GM12878 (cell line): ENCODE measurements around the gene SVEP1. TPM values are rescaled to one million over a fixed set of nuclear protein-coding genes. Genes with fewer than 3 reads are reported as not detected.

Source experiments
- ATAC-seq: fragments of 200-7000 bp; cut with Tn5 transposase; 3 replicates; pipeline ENCODE4 v1.9.1; 2020; ENCODE audit warnings: mild to moderate bottlenecking, moderate library complexity
- BruUV-seq: library from RNA; stranded (reverse); fragments of 400-500 nt; replicated peaks from 2 replicates; lab custom pipeline; 2021; lab: Mats Ljungman, UMichigan
- CTCF ChIA-PET: fragments of 300-600 bp; sonication (Branson Sonifier 250); formaldehyde crosslinking; extraction: SDS; loops from one replicate; lab custom pipeline; 2021; ENCODE audit warnings: inconsistent platforms; lab: Yijun Ruan, JAX
- POLR2A ChIA-PET: fragments of 350-600 bp; formaldehyde crosslinking; extraction: SDS; loops from one replicate; lab custom pipeline; 2021; ENCODE audit warnings: inconsistent platforms; lab: Charles Lee
- RAD21 ChIA-PET: fragments of 300-600 bp; sonication (Branson Sonifier 250); formaldehyde crosslinking; loops from one replicate; lab custom pipeline; 2023; ENCODE audit warnings: antibody characterized with exemption; ENCODE audit not compliant: unreplicated experiment; lab: Charles Lee
- SMC1A ChIA-PET: fragments of 300-600 bp; sonication (Branson Sonifier 250); formaldehyde crosslinking; loops from one replicate; lab custom pipeline; 2023; ENCODE audit not compliant: unreplicated experiment, uncharacterized antibody; lab: Charles Lee
- DNase-seq: peaks from one replicate; pipeline ENCODE4 v3.0.0-alpha.2; 2011; ENCODE audit warnings: low read depth, low spot score
- FAIRE-seq: peaks from 3 replicates; lab custom pipeline; 2011; peaks lifted over from hg19 to GRCh38; lab: Jason Lieb, UNC
- H2AFZ ChIP-seq: 2 replicates; pipeline ENCODE4 v1.6.0; 2011; ENCODE audit warnings: low read depth, low read length, control low read depth; ENCODE audit not compliant: control insufficient read depth
- H3K27ac ChIP-seq: 2 replicates; pipeline ENCODE4 v1.5.1; 2011; ENCODE audit warnings: control low read depth; ENCODE audit not compliant: control insufficient read depth, insufficient read depth
- H3K27me3 ChIP-seq, 2 experiments: replicated peaks in 1 of 2; 2 replicates each; pipeline versions ENCODE4 v1.6.0 to v1.6.1; 2011; ENCODE audit warnings: low read length in 1 of 2; ENCODE audit not compliant: control insufficient read depth in 2 of 2, insufficient read depth in 2 of 2
- H3K36me3 ChIP-seq, 2 experiments: 2 replicates each; pipeline ENCODE4 v1.5.1; 2011; ENCODE audit warnings: low read length in 1 of 2; ENCODE audit not compliant: control insufficient read depth in 2 of 2, insufficient read depth in 2 of 2
- H3K4me1 ChIP-seq: 2 replicates; pipeline ENCODE4 v1.6.1; 2011; ENCODE audit warnings: mild to moderate bottlenecking, low read length, moderate library complexity, mixed read lengths; ENCODE audit not compliant: control insufficient read depth, insufficient read depth
- H3K4me2 ChIP-seq: 2 replicates; pipeline ENCODE4 v1.6.0; 2011; ENCODE audit warnings: control low read depth; ENCODE audit not compliant: control insufficient read depth, insufficient read depth
- H3K4me3 ChIP-seq: fragments of 200-600 bp; sonication (generic); 2 replicates; pipeline ENCODE4 v1.5.1; 2016
- H3K79me2 ChIP-seq: 2 replicates; pipeline ENCODE4 v1.6.0; 2011; ENCODE audit warnings: low read length; ENCODE audit not compliant: control insufficient read depth, insufficient read depth
- H3K9ac ChIP-seq: 2 replicates; pipeline ENCODE4 v1.8.0; 2011; ENCODE audit warnings: low read length, control low read depth, mixed read lengths; ENCODE audit not compliant: control insufficient read depth, insufficient read depth
- H3K9me3 ChIP-seq: replicated peaks from 3 replicates; pipeline ENCODE4 v1.5.1; 2011; ENCODE audit warnings: mild to moderate bottlenecking, low read length; ENCODE audit not compliant: control insufficient read depth, insufficient read depth
- H4K20me1 ChIP-seq: 2 replicates; pipeline ENCODE4 v1.6.0; 2011; ENCODE audit not compliant: control insufficient read depth, insufficient read depth
- BRCA1 ChIP-seq: IDR thresholded peaks from 2 replicates; pipeline ENCODE4 v1.6.1; 2011; ENCODE audit warnings: low read depth, low read length, improper control_type of control experiment
- DPF2 ChIP-seq: fragments of 450-650 bp; IDR thresholded peaks from 2 replicates; pipeline ENCODE4 v1.6.1; 2017; ENCODE audit warnings: mild to moderate bottlenecking
- E2F8 ChIP-seq: fragments of 450-650 bp; IDR thresholded peaks from 2 replicates; pipeline ENCODE4 v1.6.1; 2018; ENCODE audit warnings: mild to moderate bottlenecking, low read depth, moderate library complexity; ENCODE audit not compliant: partially characterized antibody
- IRF5 ChIP-seq: fragments of 450-650 bp; IDR thresholded peaks from 2 replicates; pipeline ENCODE4 v1.6.1; 2017; ENCODE audit warnings: borderline replicate concordance
- NFIC ChIP-seq: IDR thresholded peaks from 2 replicates; pipeline ENCODE4 v1.6.1; 2012; ENCODE audit warnings: low read depth, mild to moderate bottlenecking, inconsistent platforms, low read length, moderate library complexity
- PKNOX1 ChIP-seq: fragments of 450-650 bp; IDR thresholded peaks from 2 replicates; pipeline ENCODE4 v1.6.1; 2016; ENCODE audit warnings: mild to moderate bottlenecking
- RUNX3 ChIP-seq: IDR thresholded peaks from 2 replicates; pipeline ENCODE4 v1.6.1; 2012; ENCODE audit warnings: low read length, inconsistent platforms
- SREBF1 ChIP-seq: IDR thresholded peaks from 2 replicates; pipeline ENCODE4 v1.6.1; 2012; ENCODE audit warnings: mild to moderate bottlenecking, low read length
- ZBTB40 ChIP-seq: fragments of 450-650 bp; IDR thresholded peaks from 2 replicates; pipeline ENCODE4 v1.6.1; 2016; ENCODE audit warnings: mild to moderate bottlenecking, moderate library complexity, borderline replicate concordance
- ZNF687 ChIP-seq: fragments of 450-650 bp; IDR thresholded peaks from 2 replicates; pipeline ENCODE4 v1.6.1; 2017; ENCODE audit warnings: mild to moderate bottlenecking, moderate library complexity
- ZZZ3 ChIP-seq: IDR thresholded peaks from 2 replicates; pipeline ENCODE4 v1.6.1; 2011; ENCODE audit warnings: low read depth; ENCODE audit not compliant: control insufficient read depth, insufficient read length
- WGBS: methylation state at CpG from one replicate; pipeline ENCODE4 v1.1.6; 2016; ENCODE audit warnings: low lambda C conversion rate; ENCODE audit not compliant: insufficient replicate concordance, insufficient coverage; ENCODE audit errors: missing lambda C conversion rate; 5-methylcytosine and 5-hydroxymethylcytosine counted together
- in situ Hi-C: fragments of 300-500 bp; cut with MboI; formaldehyde crosslinking; loops from 9 replicates; pipeline ENCODE4 v1.14.3; 2018; ENCODE audit warnings: mixed read lengths
- intact Hi-C: fragments of 100-400 bp; cut with micrococcal nuclease; formaldehyde crosslinking; loops from one replicate; pipeline ENCODE4 v1.14.2; 2022; ENCODE audit not compliant: unreplicated experiment
- polyA plus RNA-seq, 11 experiments: library from polyadenylated mRNA; depleted of rRNA in 4 of 11; unstranded in 6 of 11; stranded (reverse) in 5 of 11; fragments of >200 nt; fragmentation: Nextera tagmentation in 4 of 11; fragmentation: Illumina TruSeq in 1 of 11; extraction: Ambion mirVana in 4 of 11; extraction: Trizol in 1 of 11; gene quantifications; 1 replicate in 1 of 11; 2 replicates in 10 of 11; pipeline versions ENCODE4 v1.2.1 to v1.2.3, GENCODE V29; 2011 to 2016; ENCODE audit warnings: inconsistent platforms in 2 of 11, missing spikeins in 2 of 11, low read depth in 1 of 11
- total RNA-seq, 4 experiments: library from RNA; depleted of rRNA in 3 of 4; stranded (reverse); fragments of >200 nt in 3 of 4; fragmentation: Illumina TruSeq in 1 of 4; extraction: Trizol in 1 of 4; gene quantifications; 2 replicates each; pipeline versions ENCODE4 v1.2.1 to v1.2.3, GENCODE V29; 2013 to 2021

SVEP1 gene
- total and polyA plus RNA-seq, 10 of the 15 experiments (the other 5 are each of a cell fraction or from before 2014, with no cell fraction given): under 0.01 to 0.05 (median 0.01) TPM; not detected in 5

- WGBS: 19% methylated on average over 7 of the region's 7 CpGs
- Histone ChIP-seq H3K27ac (no peak overlapping the region), H2AFZ (no peak overlapping the region), H3K9me3 (no peaks in the 10 kb centered on the region), H4K20me1 (no peaks in the 10 kb centered on the region), H3K4me1 (no peaks in the 10 kb centered on the region), H3K4me2 (no peak overlapping the region), H3K79me2 (no peaks in the 10 kb centered on the region), H3K27me3 (no peaks in the 10 kb centered on the region), H3K9ac (no peak overlapping the region), H3K4me3 (no peak overlapping the region), H3K36me3 (no peaks in the 10 kb centered on the region)
- ATAC-seq: no peak
- ChIA-PET CTCF (interaction anchor here (0.7 kb wide), 1 partner anchor 19 kb away, joined by 3 read pairs; no protein-coding TSS in a partner anchor), RAD21 (no interaction called here), POLR2A (no interaction called here), SMC1A (no interaction called here)
- BruUV-seq: no TSS peak
- no peak for FAIRE-seq
- no peak for DNase-seq
- TF ChIP-seq SREBF1 (no peak), PKNOX1 (no peak), E2F8 (no peak), IRF5 (no peak), ZNF687 (no peak), ZZZ3 (no peak), ZBTB40 (no peak), RUNX3 (no peak), BRCA1 (no peak), DPF2 (no peak), NFIC (no peak)
- intact Hi-C loops (no loop called here), in situ Hi-C loops (no loop called here)
Observed at GRCh38 chr9:110408598-110408997, 170.9 kb downstream of the SVEP1 start.
